Liver (tissue), 3 donors: ENCODE data around the gene NAIF1.

ENCODE experiments used
- CTCF ChIP-seq: fragments of 150-350 bp; IDR thresholded peaks from 2 replicates; pipeline ENCODE4 v1.5.1; 2017; ENCODE audit warnings: improper control_type of control experiment, low read depth, low read length; ENCODE audit not compliant: missing input control
- GABPA ChIP-seq, 2 donors: IDR thresholded peaks in 1 of 2; conservative IDR thresholded peaks in 1 of 2; 2 replicates each; pipeline ENCODE4 v1.6.1; 2016; ENCODE audit warnings: antibody characterized with exemption in 2 of 2, mild to moderate bottlenecking in 1 of 2, moderate library complexity in 1 of 2
- RAD21 ChIP-seq, 2 donors: IDR thresholded peaks; 2 replicates each; pipeline ENCODE4 v1.6.1; 2016; ENCODE audit warnings: antibody characterized with exemption in 2 of 2, mild to moderate bottlenecking in 2 of 2
- RXRA ChIP-seq, 2 donors: IDR thresholded peaks; 2 replicates each; pipeline ENCODE4 v1.6.1; 2017 to 2018; ENCODE audit warnings: antibody characterized with exemption in 2 of 2, mild to moderate bottlenecking in 1 of 2
- TAF1 ChIP-seq: conservative IDR thresholded peaks from 2 replicates; pipeline ENCODE4 v1.6.1; 2016; ENCODE audit warnings: antibody characterized with exemption, mild to moderate bottlenecking
- donor health status: healthy.
- donor health status: healthy.

- TF ChIP-seq CTCF (no peak), TAF1 (no peak), RAD21 (IDR thresholded peaks at IDR 0.05) (no peak), RXRA (IDR thresholded peaks at IDR 0.05) (no peak), GABPA (IDR thresholded peaks at IDR 0.05 in 1 of 2, conservative IDR thresholded peaks at IDR 0.05 in 1 of 2) (no peak)
Measured at GRCh38 chr9:128047231-128047630, 19.9 kb downstream of the NAIF1 start.
